ENCODE results near the gene MAP2K3.
"Not testable (repeated sequence)": the region's sequence is repeated elsewhere in the genome, so short reads cannot be mapped to it uniquely, and the experiment has no call there.

MAP2K3 gene

DNA sequence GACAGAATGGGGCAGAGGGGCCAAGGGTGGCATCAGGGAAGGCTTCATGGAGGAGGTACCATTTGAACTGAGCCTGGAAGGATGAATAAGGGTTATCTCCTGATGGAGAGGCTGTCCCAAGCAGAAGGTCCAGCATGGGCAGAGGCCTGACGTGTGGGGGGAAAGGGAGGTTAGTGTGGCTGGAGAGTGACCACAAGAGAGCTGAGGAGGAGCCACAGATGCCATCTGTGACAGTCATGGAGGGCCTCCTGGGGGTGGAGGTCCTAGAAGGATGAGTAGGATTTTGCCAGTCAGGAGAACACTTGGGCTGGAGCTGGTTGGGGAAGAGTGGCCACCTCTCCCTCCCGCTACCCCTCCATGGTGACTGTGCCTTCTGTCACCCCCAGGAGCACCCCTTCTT is 29.2 kb downstream of the MAP2K3 start:
- not testable (repeated sequence) for DNase-seq

DNA sequence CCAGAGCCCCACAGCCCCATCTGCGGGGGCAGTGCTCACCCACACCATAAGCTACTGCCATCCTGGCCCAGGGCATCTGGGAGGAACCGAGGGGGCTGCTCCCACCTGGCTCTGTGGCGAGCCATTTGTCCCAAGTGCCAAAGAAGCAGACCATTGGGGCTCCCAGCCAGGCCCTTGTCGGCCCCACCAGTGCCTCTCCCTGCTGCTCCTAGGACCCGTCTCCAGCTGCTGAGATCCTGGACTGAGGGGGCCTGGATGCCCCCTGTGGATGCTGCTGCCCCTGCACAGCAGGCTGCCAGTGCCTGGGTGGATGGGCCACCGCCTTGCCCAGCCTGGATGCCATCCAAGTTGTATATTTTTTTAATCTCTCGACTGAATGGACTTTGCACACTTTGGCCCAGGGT is 29.8 kb downstream of the MAP2K3 start:
- not testable (repeated sequence) for DNase-seq

DNA sequence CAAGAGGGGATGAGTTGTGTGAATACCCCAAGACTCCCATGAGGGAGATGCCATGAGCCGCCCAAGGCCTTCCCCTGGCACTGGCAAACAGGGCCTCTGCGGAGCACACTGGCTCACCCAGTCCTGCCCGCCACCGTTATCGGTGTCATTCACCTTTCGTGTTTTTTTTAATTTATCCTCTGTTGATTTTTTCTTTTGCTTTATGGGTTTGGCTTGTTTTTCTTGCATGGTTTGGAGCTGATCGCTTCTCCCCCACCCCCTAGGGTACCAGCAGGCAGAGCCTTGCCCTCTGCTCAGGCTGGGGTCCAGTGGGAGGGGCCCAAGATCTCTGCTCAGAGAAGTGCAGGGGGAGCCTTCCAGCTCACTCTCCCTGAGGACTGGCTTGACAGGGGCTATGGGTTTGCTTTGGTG is 30.2 kb downstream of the MAP2K3 start:
- not testable (repeated sequence) for DNase-seq

DNA sequence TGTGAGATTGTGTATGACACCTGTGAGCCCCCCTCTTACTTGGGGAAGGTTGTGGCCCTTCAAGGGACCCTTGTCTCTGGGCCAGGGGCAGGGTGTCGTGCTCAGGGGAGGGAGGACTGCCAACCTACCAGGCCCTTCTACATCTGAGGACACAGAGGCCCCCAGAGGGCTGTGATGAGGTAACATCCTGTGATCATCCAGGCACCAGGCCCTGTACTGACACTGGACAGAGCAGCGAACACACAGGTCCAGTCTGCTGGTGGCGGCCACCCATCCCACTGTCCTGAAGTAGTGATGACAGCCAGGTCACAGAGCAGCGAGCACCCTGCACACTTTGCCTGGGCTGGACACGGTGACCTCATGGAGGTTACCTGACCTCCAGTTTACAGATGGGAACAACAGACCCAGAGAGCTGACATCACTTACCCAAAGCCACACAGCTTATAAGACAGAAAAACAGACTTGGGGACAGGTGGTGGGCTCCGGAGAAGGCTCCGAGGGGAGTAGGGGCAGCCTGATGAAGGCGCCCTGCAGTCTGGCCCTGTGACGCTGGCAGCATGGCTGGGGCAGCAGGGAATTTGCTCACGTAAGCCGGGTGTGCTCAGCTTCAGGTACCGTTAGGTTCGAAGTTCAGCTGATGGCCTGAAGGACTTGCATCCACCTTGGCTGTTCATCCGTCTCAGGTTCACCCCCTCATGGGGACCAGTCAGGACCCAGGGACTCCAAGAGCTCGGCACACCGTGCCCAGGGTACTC is 30.9 kb downstream of the MAP2K3 start:
- DNase-seq: not testable (repeated sequence)

DNA sequence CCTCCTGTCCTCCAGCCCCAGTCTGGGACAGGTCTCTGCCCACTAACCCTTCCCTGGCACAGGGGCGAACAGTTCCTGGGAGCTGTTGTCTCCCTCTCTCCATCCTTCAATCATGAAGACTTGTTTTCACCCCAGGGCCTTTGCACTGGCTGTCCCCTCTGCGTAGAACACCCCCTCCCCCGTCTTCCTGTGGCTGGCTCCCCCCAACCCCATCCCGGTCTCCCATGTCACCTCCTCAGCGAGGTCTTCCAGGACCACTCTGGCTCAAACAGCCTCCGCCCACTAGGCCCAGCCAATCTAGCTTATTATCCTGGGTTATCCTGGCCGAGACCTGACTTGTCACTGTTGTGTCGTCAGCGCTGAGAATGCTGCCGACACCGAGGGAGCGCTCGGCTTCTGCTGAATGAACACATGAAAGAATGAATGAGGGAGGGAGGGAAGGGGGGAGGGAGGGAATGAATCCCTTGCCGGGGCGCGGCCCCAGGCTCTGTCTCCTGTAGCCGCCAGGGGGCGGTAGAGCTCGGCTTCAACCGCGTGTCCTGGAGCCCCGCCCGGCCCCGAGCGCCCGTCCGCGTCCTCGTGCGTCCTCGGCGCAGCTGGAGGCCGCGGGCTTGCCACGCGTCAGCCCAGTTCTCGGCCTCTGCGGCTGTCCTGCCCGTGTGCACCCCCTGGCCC is 31.8 kb downstream of the MAP2K3 start:
- DNase-seq: not testable (repeated sequence)

DNA sequence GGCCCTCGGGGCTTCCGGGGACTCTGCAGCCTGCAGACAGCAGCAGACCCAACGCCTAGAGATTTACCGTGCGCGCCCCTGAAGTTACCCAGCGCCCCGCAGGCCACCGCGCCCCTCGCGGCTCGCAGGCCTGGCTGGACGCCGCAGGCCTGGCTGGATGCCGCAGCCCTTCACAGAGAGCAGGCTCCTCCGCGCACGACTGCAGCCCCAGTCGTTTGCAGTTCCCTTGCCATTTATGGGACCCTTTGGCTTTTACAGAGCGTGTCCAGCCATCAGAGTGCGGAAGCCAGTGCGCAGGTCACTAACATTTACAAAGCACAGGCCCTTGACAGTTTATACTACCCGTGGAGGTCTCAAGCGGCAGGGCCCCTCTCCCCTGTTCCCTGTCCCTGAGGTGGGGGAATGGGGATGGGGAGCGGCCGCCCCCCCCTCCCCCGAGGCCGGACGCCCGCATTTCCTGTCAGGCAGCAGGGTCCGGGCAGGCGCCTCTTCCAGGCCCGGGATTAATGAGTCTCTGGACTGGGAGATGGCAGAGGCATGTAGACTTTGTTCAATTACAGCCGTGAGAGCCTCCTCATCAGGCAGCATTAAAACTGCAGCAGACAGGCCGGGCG is 32.5 kb downstream of the MAP2K3 start:
- DNase-seq: not testable (repeated sequence)

DNA sequence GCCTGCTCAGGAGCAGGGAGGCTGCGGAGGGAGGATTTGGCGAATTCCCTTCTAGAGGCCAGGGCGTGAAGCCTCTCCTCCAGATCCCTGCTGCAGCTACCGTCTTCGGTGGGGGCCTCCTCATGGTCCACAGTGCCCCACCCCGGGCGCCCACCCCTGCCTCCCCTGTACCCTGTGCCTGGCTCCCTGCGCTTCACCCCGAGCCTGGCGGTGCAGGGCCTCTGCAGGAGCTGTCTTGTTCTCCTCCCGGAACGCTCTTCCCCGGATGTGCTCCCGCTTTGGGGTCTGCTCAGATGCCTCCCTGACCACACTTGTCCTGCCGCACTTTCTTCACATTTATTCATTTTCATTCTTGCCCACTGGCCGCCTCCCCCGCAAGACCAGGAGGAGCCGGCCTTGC is 33.3 kb downstream of the MAP2K3 start:
- DNase-seq: not testable (repeated sequence)

DNA sequence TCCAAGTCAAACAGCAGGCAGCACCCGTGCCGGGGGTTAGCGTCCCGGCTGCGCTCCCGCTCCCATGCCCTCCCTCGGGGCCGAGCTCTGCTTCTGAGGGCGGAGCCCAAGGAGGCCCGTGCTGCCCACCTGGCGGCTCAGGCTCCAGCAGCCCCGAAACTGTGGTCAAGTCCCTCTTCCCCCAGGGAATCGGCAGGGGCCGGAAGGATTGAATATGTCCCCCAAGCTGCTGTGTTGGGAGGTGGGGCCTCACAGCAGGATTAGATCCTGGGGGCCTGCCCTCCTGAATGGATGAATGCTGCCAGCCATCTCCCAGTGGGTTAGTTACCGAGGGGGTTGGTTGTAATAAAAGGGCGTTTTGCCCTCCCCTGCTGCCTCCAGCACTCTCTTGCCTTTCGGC is 33.9 kb downstream of the MAP2K3 start:
- no peak for DNase-seq

DNA sequence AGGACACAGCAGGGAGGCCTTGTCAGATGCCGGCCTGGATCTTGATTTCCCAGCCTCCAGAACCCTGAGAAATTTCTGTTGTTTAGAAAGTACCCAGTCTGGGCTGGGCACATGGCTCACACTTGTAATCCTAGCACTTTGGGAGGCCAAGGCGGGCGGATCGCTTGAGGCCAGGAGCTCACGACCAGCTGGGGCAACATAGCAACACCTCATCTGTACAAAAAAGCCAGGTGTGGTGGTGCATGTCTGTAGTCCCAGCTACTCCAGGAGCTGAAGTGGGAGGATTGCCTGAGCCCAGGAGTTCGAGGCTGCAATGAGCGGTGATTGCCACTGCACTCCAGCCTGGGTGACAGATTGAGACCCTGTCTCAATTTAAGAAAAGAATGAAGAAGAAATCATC is 34.3 kb downstream of the MAP2K3 start:
- DNase-seq: not testable (repeated sequence)

DNA sequence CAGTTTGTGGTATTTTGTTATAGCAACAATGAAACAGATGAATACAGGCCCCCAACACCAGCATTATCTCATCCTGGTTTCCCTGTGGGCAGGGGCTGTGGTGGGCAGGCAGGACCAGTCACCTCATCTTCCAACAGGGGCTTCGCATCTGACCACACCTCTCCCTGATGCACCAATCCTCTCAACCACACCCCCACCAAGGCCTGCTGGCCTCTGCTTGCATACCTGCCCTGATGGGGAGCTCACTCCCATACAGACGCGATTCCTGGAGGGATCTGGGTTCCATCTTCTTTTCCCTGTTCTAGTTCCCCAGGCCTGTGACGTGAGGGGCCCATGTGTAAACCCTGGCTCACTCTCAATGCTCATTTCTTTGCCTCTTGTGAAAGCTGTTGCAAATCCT is 34.7 kb downstream of the MAP2K3 start:
- not testable (repeated sequence) for DNase-seq

DNA sequence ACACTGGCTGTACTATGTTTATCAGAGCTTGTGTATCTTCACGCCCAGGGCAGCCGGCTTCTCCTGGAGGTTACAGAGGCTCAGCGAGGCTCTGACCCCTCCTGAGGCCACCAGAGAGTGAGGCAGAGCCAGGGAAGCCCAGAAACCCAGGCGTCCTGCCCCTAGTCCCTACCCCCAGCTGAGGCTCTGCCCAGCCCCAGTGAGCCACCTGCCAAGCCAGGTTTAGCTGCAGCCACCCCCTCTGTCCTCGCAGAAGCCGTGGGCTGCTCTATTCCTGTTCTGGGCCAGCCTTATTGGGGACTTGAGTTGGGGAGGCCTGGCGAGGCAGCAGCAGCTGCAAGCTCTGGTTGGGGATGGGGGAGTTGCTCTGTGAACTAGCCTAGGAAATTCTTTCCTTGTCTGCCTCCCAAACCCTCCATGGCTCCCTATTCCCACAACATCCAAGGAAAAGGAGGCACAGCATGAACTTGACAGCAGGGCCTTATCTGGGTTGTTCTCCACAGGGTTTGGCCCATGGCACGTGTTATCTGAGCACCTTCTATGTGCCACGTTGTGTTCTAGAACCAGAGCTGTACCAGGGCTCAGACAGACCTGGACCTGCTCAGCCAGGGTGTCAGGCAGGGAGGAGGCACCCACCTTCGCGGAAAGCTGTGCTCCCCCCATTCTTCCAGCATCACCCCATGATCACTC is 35.3 kb downstream of the MAP2K3 start:
- DNase-seq: not testable (repeated sequence)

DNA sequence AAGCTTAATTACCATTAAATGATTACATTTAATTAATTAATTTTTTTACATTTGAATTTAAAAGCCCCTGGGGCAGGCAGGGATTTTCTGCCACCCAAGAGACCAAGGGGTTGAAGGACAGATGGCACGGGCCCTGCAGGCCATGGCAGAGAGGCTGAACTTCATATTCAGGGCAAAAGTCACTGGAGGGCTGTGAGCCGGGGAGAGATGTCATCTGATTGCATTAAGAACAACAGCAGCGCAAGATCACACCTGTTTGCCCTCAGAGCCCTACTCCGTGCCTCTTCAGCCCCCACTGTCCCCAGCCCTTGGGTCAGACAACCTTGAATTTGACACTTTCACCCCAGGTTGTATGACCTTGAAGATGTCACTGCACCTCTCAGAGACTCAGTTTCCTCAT is 35.9 kb downstream of the MAP2K3 start:
- DNase-seq: not testable (repeated sequence)

DNA sequence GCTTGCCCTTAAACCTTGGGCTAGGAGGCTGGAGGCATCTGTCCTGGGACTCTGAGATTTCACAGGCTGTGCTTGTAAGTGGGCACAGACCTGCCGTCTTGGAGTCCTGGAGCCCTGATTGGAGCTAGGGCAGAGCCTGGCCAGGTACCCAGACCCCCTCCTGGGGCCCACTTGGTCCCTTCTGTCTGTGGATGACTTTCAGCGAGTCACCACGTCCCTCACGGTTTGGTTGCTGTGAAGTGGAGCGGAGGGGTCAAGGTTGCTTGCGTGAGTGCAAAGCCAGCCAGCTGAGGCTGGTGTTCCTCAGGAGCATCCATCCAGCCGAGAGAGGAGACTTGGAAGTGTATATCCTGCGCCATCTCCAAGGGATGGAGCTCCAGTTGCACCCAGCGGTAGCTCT is 36.5 kb downstream of the MAP2K3 start:
- DNase-seq: not testable (repeated sequence)

DNA sequence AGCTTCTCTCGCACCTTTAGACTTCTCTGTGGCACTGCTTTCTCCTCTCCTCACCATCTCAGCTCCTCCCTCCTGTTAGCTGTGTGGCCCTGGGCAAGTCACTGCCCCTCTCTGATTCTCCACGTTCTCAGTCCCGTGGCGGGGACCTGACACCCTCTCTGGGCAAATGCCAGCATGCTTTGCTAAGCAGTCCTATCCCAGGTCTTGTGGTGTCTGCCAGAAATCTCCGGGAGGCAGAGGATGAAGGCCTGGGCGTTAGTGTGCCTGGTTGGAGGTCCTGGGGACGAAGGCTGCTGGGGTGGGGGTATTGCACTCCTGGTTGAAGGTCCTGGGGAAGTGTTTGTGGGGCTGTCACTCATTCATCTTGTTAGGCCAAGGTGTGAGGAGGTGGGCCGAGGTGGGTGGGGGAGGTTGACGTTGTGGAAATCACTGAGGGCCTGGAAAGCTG is 37.3 kb downstream of the MAP2K3 start:
- DNase-seq: not testable (repeated sequence)

DNA sequence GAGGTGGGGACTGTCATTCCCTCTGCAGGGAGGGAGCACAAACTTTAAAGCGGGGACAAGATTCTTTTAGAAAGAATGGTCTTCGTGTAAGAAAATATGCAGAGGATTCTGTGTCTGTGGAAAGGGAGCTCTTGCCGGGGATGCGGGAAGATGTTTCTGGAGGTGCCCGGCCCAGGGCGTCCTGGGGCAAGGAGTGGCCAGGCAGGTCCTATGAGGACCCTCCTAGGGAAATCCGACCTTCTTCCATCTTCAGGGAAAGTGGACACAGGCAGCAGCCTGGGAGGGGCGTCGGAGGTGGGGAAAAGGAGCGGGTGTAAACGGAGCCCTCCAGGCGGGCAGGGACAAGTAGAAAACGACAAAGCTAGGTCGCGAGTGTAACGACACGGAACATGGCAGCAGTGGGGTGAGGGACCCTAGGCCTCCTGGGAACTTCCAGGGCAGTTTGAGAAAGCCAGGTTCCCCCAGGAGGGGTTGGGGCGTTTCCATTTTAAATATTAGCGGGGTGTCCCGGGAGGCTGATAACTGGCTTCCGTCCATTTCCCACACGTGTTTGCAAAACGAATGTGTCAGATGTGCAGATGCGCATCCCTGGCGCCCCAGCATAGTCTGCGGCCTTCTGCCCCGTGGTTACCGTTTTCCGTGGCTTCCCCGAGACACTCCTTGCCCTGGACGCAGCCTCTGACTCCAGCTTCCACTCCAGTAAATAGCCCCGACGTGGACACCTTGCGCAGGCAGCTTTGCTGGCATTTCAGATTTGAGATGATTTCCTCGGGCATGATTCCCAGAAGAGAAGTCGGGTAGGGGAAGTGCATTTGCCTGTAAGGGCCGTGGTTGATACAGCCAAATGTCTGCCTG is 39.0 kb downstream of the MAP2K3 start:
- not testable (repeated sequence) for DNase-seq

DNA sequence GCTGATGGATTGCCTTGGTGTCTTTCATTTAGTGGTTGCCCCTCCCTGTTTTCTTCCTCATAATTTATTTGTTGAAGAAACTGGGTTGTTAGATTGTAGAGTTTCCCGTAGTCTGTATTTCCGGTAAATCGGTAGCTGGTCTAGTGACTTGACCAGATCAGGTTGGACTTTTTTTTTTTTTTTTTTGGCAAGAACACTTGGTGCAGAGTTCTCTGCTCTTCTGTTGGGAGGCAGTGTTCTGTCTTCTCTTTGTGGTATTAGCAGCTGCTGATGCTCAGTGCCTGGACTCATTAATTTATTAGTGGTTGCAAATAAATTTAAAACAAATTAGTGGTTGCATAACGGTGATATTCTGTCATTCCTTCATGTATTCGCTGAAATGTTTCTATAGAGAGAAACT is 40.2 kb downstream of the MAP2K3 start:
- DNase-seq: not testable (repeated sequence)

DNA sequence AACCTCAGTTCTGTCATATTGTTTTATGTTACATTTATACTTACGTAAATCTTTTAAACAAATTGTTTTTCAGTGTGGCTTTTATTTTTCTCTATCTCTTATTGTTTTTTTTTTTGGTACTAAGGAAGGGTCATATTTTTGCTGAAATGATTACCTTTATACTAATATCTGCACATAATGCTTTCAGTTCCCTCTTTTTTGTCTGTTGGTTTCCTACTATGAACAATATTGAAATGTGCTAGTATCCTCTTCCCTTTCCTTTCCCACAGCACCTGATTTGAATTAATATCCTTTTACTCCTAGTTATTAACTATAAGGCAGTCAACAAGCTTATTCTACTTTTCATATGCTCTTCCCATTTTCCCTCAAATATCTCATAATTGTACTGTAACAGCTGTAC is 43.4 kb downstream of the MAP2K3 start:
- not testable (repeated sequence) for DNase-seq

DNA sequence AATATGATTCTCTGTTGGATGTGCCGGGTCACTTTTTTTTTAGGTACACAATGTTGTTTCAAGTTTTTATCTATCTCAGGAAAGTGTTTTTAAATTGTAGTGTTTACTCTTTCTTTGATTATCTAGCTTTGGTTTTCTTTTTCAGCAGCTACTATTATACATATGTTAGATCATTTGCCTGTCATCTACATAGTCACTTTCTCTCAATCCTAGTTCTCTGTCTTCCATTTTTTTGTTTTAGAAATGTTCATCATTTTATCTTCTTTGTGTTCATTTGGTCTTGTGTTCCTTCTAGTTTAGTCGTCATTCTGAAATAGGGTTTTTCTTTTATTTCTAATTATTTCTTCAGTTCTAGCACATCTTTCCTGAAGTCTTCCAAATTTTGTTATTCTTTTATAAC is 44.3 kb downstream of the MAP2K3 start:
- not testable (repeated sequence) for DNase-seq

DNA sequence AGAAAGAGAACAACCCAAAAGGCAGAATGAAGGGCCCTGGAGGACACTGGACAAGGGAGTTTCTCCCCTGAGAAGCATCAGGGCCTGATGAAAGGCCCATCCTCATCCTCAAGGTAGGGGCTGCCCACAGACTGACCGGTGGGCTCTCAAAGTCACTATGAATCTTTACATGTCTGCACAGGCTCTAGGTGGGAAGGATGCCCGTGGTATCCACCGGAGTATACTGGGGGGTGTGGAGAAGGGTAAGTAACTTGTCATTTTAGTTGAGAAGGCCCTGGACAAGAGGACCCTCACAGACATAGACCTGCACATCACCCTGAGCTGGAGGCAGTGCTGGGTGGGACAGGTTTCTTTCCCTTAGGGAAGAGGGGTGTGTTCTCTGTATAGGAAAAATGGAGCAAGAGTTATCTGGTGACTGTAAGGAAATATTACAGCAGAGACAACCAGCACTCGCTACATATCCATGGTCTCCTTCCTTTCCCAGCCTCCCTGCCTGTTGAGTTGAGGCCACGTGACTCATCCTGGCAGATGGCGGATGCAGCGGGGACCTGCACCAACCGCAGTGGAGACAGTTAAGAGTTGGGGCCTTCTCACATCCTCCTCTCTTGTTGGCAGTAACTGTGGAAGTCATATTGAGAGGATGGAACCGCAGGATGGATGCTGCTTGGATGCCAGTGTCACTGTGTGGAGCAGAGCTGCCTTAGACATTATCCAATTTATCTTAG is 46.1 kb downstream of the MAP2K3 start:
- DNase-seq: no peak

DNA sequence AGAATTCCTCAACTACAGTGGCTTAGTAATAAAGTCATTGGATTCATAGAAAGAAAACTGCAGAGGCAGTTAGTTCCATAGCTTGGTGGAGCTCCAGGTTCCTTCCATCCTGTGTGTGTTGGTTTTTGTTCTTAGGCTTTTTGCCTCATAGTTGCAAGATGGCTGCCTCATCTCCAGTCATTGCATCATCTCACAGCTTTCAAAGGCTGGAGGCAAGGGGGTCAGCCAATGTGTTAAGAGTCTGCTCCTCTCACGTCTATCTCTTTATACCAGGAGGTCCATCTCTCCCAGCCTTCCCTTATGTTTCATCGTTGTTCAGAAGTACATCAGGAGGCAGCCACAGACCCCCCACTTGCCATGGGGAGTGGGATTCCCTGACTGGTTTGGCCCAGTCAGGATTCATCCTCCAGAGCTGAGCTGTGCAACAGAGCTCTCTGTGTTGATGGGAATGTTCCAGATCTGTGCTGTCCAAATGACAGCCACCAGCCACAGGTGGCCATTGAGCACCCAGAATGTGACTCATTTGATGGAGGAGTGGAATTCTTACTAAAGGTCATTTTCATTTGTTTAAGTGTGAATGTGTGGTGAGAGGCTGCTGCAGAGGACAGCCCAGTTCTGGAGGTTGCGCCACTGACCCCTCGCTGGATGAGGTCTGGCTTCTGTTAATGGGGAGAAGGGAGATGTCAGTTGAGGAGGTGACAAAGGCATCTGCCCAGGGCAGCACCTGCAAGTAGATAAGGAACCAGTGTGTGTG is 52.2 kb downstream of the MAP2K3 start:
- DNase-seq: not testable (repeated sequence)

Data from NCI-H1417 treated with DMSO at 0.1 percent for 48 hours (cell line).